HG03108 (cell line): ENCODE measurements around the gene FGFR4.
A peak's percentile ranks its signal among the peaks of the same experiment; 100 is the strongest.
"Not testable (repeated sequence)": the region's sequence is repeated elsewhere in the genome, so short reads cannot be mapped to it uniquely, and the experiment has no call there.

Experiments used
- ATAC-seq: cut with Tn5 transposase; IDR thresholded peaks from one replicate; pipeline ENCODE4 v1.9.1; 2021; ENCODE audit warnings: moderate library complexity; ENCODE audit not compliant: unreplicated experiment

The FGFR4 gene

GRCh38 chr5:177086654-177087397 lies at the start of gene FGFR4:
Gene FGFR4, plus strand, starts transcription at chr5:177086915. Its CDS starts 2,688 bp downstream, at chr5:177089603.
- ATAC-seq = peak; percentile 67

GRCh38 chr5:177036921-177037320 lies 49.8 kb upstream of the FGFR4 start:
- no peak for ATAC-seq

GRCh38 chr5:177040814-177041420 lies 45.8 kb upstream of the FGFR4 start:
- no peak for ATAC-seq

- no peak for ATAC-seq
Measured at GRCh38 chr5:177041936-177042335, 44.8 kb upstream of the FGFR4 start.

GRCh38 chr5:177043114-177043513 lies 43.6 kb upstream of the FGFR4 start:
- no peak for ATAC-seq

GRCh38 chr5:177043958-177044357 lies 42.8 kb upstream of the FGFR4 start:
- ATAC-seq = no peak

- ATAC-seq = no peak
Measured at GRCh38 chr5:177044641-177045040, 42.1 kb upstream of the FGFR4 start.

GRCh38 chr5:177045631-177046030 lies 41.1 kb upstream of the FGFR4 start:
- no peak for ATAC-seq

- not testable (repeated sequence) for ATAC-seq
Measured at GRCh38 chr5:177048531-177048930, 38.2 kb upstream of the FGFR4 start.

GRCh38 chr5:177049285-177049684 lies 37.4 kb upstream of the FGFR4 start:
- ATAC-seq = no peak

- ATAC-seq = no peak
Measured at GRCh38 chr5:177064500-177065277, 22.0 kb upstream of the FGFR4 start.

GRCh38 chr5:177065491-177065890 lies 21.2 kb upstream of the FGFR4 start:
- no peak for ATAC-seq

GRCh38 chr5:177066224-177066623 lies 20.5 kb upstream of the FGFR4 start:
- no peak for ATAC-seq

- ATAC-seq = no peak
Measured at GRCh38 chr5:177067503-177067902, 19.2 kb upstream of the FGFR4 start.

- ATAC-seq = no peak
Measured at GRCh38 chr5:177070536-177071191, 16.1 kb upstream of the FGFR4 start.

GRCh38 chr5:177071666-177072385 lies 14.9 kb upstream of the FGFR4 start:
- ATAC-seq = peak; percentile 60

GRCh38 chr5:177077335-177077734 lies 9.4 kb upstream of the FGFR4 start:
- no peak for ATAC-seq

GRCh38 chr5:177079606-177080005 lies 7.1 kb upstream of the FGFR4 start:
- no peak for ATAC-seq

- ATAC-seq = no peak
Measured at GRCh38 chr5:177080265-177080664, 6.5 kb upstream of the FGFR4 start.

GRCh38 chr5:177081859-177082258 lies 4.9 kb upstream of the FGFR4 start:
- no peak for ATAC-seq

GRCh38 chr5:177083357-177083756 lies 3.4 kb upstream of the FGFR4 start:
- ATAC-seq = no peak
